ENCODE results near the gene KCNC3.
A peak's percentile ranks its signal among the peaks of the same experiment; 100 is the strongest.

The KCNC3 gene

GRCh38 chr19:50315773-50316448 is 13.3 kb downstream of the KCNC3 start:
- peak; percentile 11 for DNase-seq
- in situ Hi-C loops (cut with HindIII; ENCODE audit: low pct_ligation_motif_present, low pct_unique_long_range_greater_than_20kb, low sequenced_read_pairs): no loop called here

GRCh38 chr19:50314724-50315708 is 14.2 kb downstream of the KCNC3 start:
- DNase-seq: no peak
- in situ Hi-C loops (cut with HindIII; ENCODE audit: low pct_ligation_motif_present, low pct_unique_long_range_greater_than_20kb, low sequenced_read_pairs): no loop called here

GRCh38 chr19:50313812-50314536 is 15.2 kb downstream of the KCNC3 start:
- no peak for DNase-seq
- in situ Hi-C loops (cut with HindIII; ENCODE audit: low pct_ligation_motif_present, low pct_unique_long_range_greater_than_20kb, low sequenced_read_pairs): no loop called here

GRCh38 chr19:50312967-50313811 is 16.0 kb downstream of the KCNC3 start:
- DNase-seq: no peak
- in situ Hi-C loops (cut with HindIII; ENCODE audit: low pct_ligation_motif_present, low pct_unique_long_range_greater_than_20kb, low sequenced_read_pairs): no loop called here

GRCh38 chr19:50311723-50312635 is 17.2 kb downstream of the KCNC3 start:
- peak; percentile 33 for DNase-seq
- in situ Hi-C loops (cut with HindIII; ENCODE audit: low pct_ligation_motif_present, low pct_unique_long_range_greater_than_20kb, low sequenced_read_pairs): no loop called here

GRCh38 chr19:50310759-50311465 is 18.3 kb downstream of the KCNC3 start:
- in situ Hi-C loops (cut with HindIII; ENCODE audit: low pct_ligation_motif_present, low pct_unique_long_range_greater_than_20kb, low sequenced_read_pairs): no loop called here

GRCh38 chr19:50309396-50310125 is 19.6 kb downstream of the KCNC3 start:
- in situ Hi-C loops (cut with HindIII; ENCODE audit: low pct_ligation_motif_present, low pct_unique_long_range_greater_than_20kb, low sequenced_read_pairs): no loop called here
- no peak for DNase-seq

More at GRCh38 chr19:50310759-50311465, 18.3 kb downstream of the KCNC3 start:
- no peak for DNase-seq

GRCh38 chr19:50308991-50309390 is 20.2 kb downstream of the KCNC3 start:
- DNase-seq: no peak
- in situ Hi-C loops (cut with HindIII; ENCODE audit: low pct_ligation_motif_present, low pct_unique_long_range_greater_than_20kb, low sequenced_read_pairs): no loop called here

GRCh38 chr19:50303558-50303957 is 25.6 kb downstream of the KCNC3 start:
- in situ Hi-C loops (cut with HindIII; ENCODE audit: low pct_ligation_motif_present, low pct_unique_long_range_greater_than_20kb, low sequenced_read_pairs): no loop called here
- no peak for DNase-seq

GRCh38 chr19:50301607-50301971 is 27.6 kb downstream of the KCNC3 start:
- in situ Hi-C loops (cut with HindIII; ENCODE audit: low pct_ligation_motif_present, low pct_unique_long_range_greater_than_20kb, low sequenced_read_pairs): no loop called here
- no peak for DNase-seq

- peak; percentile 16 for DNase-seq
- in situ Hi-C loops (cut with HindIII; ENCODE audit: low pct_ligation_motif_present, low pct_unique_long_range_greater_than_20kb, low sequenced_read_pairs): no loop called here
These were observed 28.2 kb downstream of the KCNC3 start for GRCh38 chr19:50300814-50301606.

- no peak for DNase-seq
- in situ Hi-C loops (cut with HindIII; ENCODE audit: low pct_ligation_motif_present, low pct_unique_long_range_greater_than_20kb, low sequenced_read_pairs): no loop called here
These were observed 29.1 kb downstream of the KCNC3 start for GRCh38 chr19:50300051-50300450.

GRCh38 chr19:50293263-50294004 is 35.7 kb downstream of the KCNC3 start:
- in situ Hi-C loops (cut with HindIII; ENCODE audit: low pct_ligation_motif_present, low pct_unique_long_range_greater_than_20kb, low sequenced_read_pairs): no loop called here

GRCh38 chr19:50292216-50292827 is 36.9 kb downstream of the KCNC3 start:
- in situ Hi-C loops (cut with HindIII; ENCODE audit: low pct_ligation_motif_present, low pct_unique_long_range_greater_than_20kb, low sequenced_read_pairs): no loop called here

More at GRCh38 chr19:50293263-50294004, 35.7 kb downstream of the KCNC3 start:
- DNase-seq: no peak

More at GRCh38 chr19:50292216-50292827, 36.9 kb downstream of the KCNC3 start:
- no peak for DNase-seq
